Activated CD8-positive, alpha-beta T cell treated with anti-CD3 and anti-CD28 coated beads for 36 hours (primary cell): ENCODE results near the gene ZNF326. TPM values are rescaled to one million over a fixed set of nuclear protein-coding genes. Genes with fewer than 3 reads are reported as not detected.

ENCODE experiments used
- ATAC-seq: fragments of 200-7000 bp; cut with Tn5 transposase; one replicate; pipeline ENCODE4 v1.10.0; 2021; ENCODE audit warnings: mild to moderate bottlenecking, moderate library complexity
- CTCF ChIA-PET: fragments of 350-600 bp; sonication (Branson Sonifier 250); formaldehyde crosslinking; loops from one replicate; lab custom pipeline; 2021; ENCODE audit warnings: antibody characterized with exemption; lab: Charles Lee
- POLR2A ChIA-PET: fragments of 350-600 bp; sonication (Branson Sonifier 250); formaldehyde crosslinking; loops from one replicate; lab custom pipeline; 2021; ENCODE audit warnings: antibody characterized with exemption; lab: Charles Lee
- DNase-seq: peaks from one replicate; pipeline ENCODE4 v3.0.0-alpha.2; 2020
- H3K27ac Mint-ChIP-seq: one replicate; pipeline ENCODE4 v1.8.0; 2021; ENCODE audit warnings: mild to moderate bottlenecking, mixed read lengths
- H3K27me3 Mint-ChIP-seq: one replicate; pipeline ENCODE4 v1.8.0; 2021; ENCODE audit warnings: mixed read lengths
- H3K36me3 Mint-ChIP-seq: one replicate; pipeline ENCODE4 v1.8.0; 2021; ENCODE audit warnings: low read depth, mixed read lengths
- H3K4me1 Mint-ChIP-seq: one replicate; pipeline ENCODE4 v1.8.0; 2021; ENCODE audit warnings: low read depth, mixed read lengths
- H3K4me3 Mint-ChIP-seq: one replicate; pipeline ENCODE4 v1.8.0; 2021; ENCODE audit warnings: mild to moderate bottlenecking, moderate library complexity, mixed read lengths
- H3K9me3 Mint-ChIP-seq: one replicate; pipeline ENCODE4 v1.8.0; 2021; ENCODE audit warnings: mixed read lengths
- intact Hi-C: fragments of 100-400 bp; cut with micrococcal nuclease; formaldehyde crosslinking; loops from one replicate; pipeline ENCODE4 v1.10.0; 2022
- total RNA-seq, 2 experiments: library from RNA; stranded (reverse); gene quantifications; one replicate each; pipeline ENCODE4 v1.2.3, GENCODE V29; 2021
- TF ChIP-seq, protein P1 (sequence below): fragments of 200-600 bp; IDR thresholded peaks from one replicate; pipeline ENCODE4 v1.8.0; 2022; ENCODE audit warnings: antibody characterized with exemption, mild to moderate bottlenecking

The ZNF326 gene
- total RNA-seq, 2 experiments from 2014 or later, result 21.1 to 21.4 TPM

- ChIA-PET CTCF (interaction anchor here (1.2 kb wide), 1 partner anchor 28 kb away, joined by 3 read pairs; no protein-coding TSS in a partner anchor), POLR2A (interaction anchor here (0.7 kb wide), 1 partner anchor 116 kb away, joined by 3 read pairs; no protein-coding TSS in a partner anchor)
- Mint-ChIP-seq H3K27ac (no peak overlapping the region), H3K4me3 (no peak overlapping the region), H3K36me3 (peaks cover 1% of the 10 kb centered on the region), H3K9me3 (no peaks in the 10 kb centered on the region), H3K27me3 (no peaks in the 10 kb centered on the region), H3K4me1 (peaks cover 35% of the 10 kb centered on the region)
- no peak for ATAC-seq
- TF ChIP-seq, protein P1, sequence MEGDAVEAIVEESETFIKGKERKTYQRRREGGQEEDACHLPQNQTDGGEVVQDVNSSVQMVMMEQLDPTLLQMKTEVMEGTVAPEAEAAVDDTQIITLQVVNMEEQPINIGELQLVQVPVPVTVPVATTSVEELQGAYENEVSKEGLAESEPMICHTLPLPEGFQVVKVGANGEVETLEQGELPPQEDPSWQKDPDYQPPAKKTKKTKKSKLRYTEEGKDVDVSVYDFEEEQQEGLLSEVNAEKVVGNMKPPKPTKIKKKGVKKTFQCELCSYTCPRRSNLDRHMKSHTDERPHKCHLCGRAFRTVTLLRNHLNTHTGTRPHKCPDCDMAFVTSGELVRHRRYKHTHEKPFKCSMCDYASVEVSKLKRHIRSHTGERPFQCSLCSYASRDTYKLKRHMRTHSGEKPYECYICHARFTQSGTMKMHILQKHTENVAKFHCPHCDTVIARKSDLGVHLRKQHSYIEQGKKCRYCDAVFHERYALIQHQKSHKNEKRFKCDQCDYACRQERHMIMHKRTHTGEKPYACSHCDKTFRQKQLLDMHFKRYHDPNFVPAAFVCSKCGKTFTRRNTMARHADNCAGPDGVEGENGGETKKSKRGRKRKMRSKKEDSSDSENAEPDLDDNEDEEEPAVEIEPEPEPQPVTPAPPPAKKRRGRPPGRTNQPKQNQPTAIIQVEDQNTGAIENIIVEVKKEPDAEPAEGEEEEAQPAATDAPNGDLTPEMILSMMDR, result no peak
- intact Hi-C loops, result no loop called here
- no peak for DNase-seq
Measured at GRCh38 chr1:89958851-89959654, 35.9 kb upstream of the ZNF326 start.

GRCh38 chr1:89959719-89960118 lies 35.2 kb upstream of the ZNF326 start:
- Mint-ChIP-seq H3K4me3 (no peak overlapping the region), H3K27ac (no peak overlapping the region), H3K4me1 (peaks cover 35% of the 10 kb centered on the region), H3K36me3 (peaks cover 1% of the 10 kb centered on the region), H3K27me3 (no peaks in the 10 kb centered on the region), H3K9me3 (no peaks in the 10 kb centered on the region)
- ATAC-seq (no peak), DNase-seq (no peak)
- CTCF ChIA-PET, result interaction anchor here (1.2 kb wide), 1 partner anchor 28 kb away, joined by 3 read pairs; no protein-coding TSS in a partner anchor
- POLR2A ChIA-PET, result no interaction called here
- intact Hi-C loops, result no loop called here
- TF ChIP-seq, protein P1, result no peak

GRCh38 chr1:89962024-89962741 lies 32.7 kb upstream of the ZNF326 start:
- ChIA-PET POLR2A (interaction anchor here (1.5 kb wide), 1 partner anchor 13 kb away, joined by 4 read pairs; no protein-coding TSS in a partner anchor), CTCF (interaction anchor here (0.9 kb wide), 1 partner anchor 157 kb away, joined by 3 read pairs; no protein-coding TSS in a partner anchor)
- intact Hi-C loops, result no loop called here
- ATAC-seq (no peak), DNase-seq (no peak)
- peaks cover 37% of the 10 kb centered on the region for H3K4me1 Mint-ChIP-seq
- H3K27ac Mint-ChIP-seq, result no peak overlapping the region
- H3K9me3 Mint-ChIP-seq, result no peaks in the 10 kb centered on the region
- H3K36me3 Mint-ChIP-seq, result peaks cover 1% of the 10 kb centered on the region
- TF ChIP-seq, protein P1, result no peak
- no peaks in the 10 kb centered on the region for H3K27me3 Mint-ChIP-seq
- H3K4me3 Mint-ChIP-seq, result no peak overlapping the region

DNA sequence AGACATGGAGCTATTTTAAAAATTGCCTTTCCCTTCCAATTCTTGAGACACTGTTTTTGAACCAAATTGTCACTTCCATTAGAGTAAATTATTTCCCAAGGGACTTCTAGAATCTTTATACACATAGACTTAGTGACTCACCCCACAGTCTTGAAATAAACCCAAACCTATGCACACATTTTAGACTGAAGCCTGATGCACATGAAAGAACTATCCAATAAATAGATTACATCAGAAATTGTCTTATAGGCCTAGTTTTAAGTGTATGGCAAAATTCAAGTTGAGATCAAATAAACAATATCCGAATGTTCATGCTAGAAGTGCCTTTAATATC lies 32.2 kb upstream of the ZNF326 start:
- H3K4me3 Mint-ChIP-seq, result no peak overlapping the region
- TF ChIP-seq, protein P1, result no peak
- H3K36me3 Mint-ChIP-seq, result peaks cover 1% of the 10 kb centered on the region
- H3K27ac Mint-ChIP-seq, result no peak overlapping the region
- ChIA-PET POLR2A (interaction anchor here (1.5 kb wide), 1 partner anchor 13 kb away, joined by 4 read pairs; no protein-coding TSS in a partner anchor), CTCF (interaction anchor here (0.9 kb wide), 1 partner anchor 158 kb away, joined by 3 read pairs; no protein-coding TSS in a partner anchor)
- DNase-seq (no peak), ATAC-seq (no peak)
- no peaks in the 10 kb centered on the region for H3K9me3 Mint-ChIP-seq
- intact Hi-C loops, result no loop called here
- no peaks in the 10 kb centered on the region for H3K27me3 Mint-ChIP-seq
- H3K4me1 Mint-ChIP-seq, result peaks cover 32% of the 10 kb centered on the region
